Thyroid gland (tissue), 4 donors: ENCODE data around the gene FLT4.

Source experiments
- CTCF ChIP-seq, 6 experiments: fragments of 200-600 bp in 3 of 6; fragments of 450-650 bp in 3 of 6; sonication (generic) in 3 of 6; IDR thresholded peaks; one replicate each; pipeline ENCODE4 v1.5.1; 2016 to 2019; ENCODE audit warnings: antibody characterized with exemption in 6 of 6, mild to moderate bottlenecking in 2 of 6, inconsistent platforms in 1 of 6, moderate library complexity in 1 of 6
- POLR2A ChIP-seq, 2 donors: fragments of 450-650 bp; IDR thresholded peaks; one replicate each; pipeline ENCODE4 v1.6.1; 2017; ENCODE audit warnings: antibody characterized with exemption in 2 of 2, mild to moderate bottlenecking in 2 of 2, moderate library complexity in 1 of 2

- TF ChIP-seq POLR2A (IDR thresholded peaks at IDR 0.05) (no peak), CTCF (IDR thresholded peaks at IDR 0.05) (no peak)
Observed at GRCh38 chr5:180646289-180646962, 3.0 kb downstream of the FLT4 start.
